Measurements from ENCODE around the gene PAH.

Gene PAH

DNA sequence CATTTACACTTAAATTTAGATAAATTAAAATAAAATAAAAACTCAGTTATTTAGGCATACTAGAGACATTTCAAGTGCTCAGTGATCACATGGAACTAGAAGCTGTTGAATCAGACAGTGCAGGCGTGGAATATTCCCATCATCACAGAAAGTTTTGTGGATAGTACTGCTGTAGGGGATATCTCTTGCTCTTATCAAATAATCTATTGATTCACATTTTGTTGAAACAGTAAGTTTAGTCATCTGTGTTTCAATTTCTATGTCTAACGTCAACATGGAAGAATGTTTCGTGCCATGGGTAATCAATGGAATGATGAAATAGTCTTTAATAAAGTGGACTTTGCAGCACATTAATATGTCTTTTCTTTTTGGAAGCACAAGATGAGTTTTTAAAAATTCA is 108.6 kb downstream of the PAH start (continued):
- TF ChIP-seq PRDM2 (tag by site-specific recombination; IDR thresholded peaks at IDR 0.05; ENCODE audit: borderline replicate concordance) (no peak), ZNF48 (tag by site-specific recombination; IDR thresholded peaks at IDR 0.05) (no peak), ZNF626 (tag by site-specific recombination; IDR thresholded peaks at IDR 0.05) (no peak), FEZF1 (tag by site-specific recombination; IDR thresholded peaks at IDR 0.05) (no peak)

GRCh38 chr12:102806592-102806991 is 110.5 kb downstream of the PAH start:
- no peaks in the 10 kb centered on the region for H3K4me1 ChIP-seq (ENCODE audit: control insufficient read depth, insufficient read depth, low read length)
- no peaks in the 10 kb centered on the region for H3K36me3 ChIP-seq (ENCODE audit: control insufficient read depth in 2 of 2, insufficient read depth in 1 of 2, low read length in 2 of 2)
- POLR2A ChIA-PET, result no interaction called here

More at GRCh38 chr12:102806592-102806991, 110.5 kb downstream of the PAH start:
- Histone ChIP-seq H3K4me3 (ENCODE audit: low read depth, low read length) (no peak overlapping the region), H3K27ac (ENCODE audit: extremely low read depth, low read depth, low read length) (no peak overlapping the region), H3K9me3 (ENCODE audit: control insufficient read depth, insufficient read depth, low read depth, low read length) (no peaks in the 10 kb centered on the region)
- TF ChIP-seq, protein P1, sequence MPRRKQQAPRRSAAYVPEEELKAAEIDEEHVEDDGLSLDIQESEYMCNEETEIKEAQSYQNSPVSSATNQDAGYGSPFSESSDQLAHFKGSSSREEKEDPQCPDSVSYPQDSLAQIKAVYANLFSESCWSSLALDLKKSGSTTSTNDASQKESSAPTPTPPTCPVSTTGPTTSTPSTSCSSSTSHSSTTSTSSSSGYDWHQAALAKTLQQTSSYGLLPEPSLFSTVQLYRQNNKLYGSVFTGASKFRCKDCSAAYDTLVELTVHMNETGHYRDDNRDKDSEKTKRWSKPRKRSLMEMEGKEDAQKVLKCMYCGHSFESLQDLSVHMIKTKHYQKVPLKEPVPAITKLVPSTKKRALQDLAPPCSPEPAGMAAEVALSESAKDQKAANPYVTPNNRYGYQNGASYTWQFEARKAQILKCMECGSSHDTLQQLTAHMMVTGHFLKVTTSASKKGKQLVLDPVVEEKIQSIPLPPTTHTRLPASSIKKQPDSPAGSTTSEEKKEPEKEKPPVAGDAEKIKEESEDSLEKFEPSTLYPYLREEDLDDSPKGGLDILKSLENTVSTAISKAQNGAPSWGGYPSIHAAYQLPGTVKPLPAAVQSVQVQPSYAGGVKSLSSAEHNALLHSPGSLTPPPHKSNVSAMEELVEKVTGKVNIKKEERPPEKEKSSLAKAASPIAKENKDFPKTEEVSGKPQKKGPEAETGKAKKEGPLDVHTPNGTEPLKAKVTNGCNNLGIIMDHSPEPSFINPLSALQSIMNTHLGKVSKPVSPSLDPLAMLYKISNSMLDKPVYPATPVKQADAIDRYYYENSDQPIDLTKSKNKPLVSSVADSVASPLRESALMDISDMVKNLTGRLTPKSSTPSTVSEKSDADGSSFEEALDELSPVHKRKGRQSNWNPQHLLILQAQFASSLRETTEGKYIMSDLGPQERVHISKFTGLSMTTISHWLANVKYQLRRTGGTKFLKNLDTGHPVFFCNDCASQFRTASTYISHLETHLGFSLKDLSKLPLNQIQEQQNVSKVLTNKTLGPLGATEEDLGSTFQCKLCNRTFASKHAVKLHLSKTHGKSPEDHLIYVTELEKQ (tag by site-specific recombination; IDR thresholded peaks at IDR 0.05; ENCODE audit: borderline replicate concordance), result no peak
- TF ChIP-seq, protein P2, sequence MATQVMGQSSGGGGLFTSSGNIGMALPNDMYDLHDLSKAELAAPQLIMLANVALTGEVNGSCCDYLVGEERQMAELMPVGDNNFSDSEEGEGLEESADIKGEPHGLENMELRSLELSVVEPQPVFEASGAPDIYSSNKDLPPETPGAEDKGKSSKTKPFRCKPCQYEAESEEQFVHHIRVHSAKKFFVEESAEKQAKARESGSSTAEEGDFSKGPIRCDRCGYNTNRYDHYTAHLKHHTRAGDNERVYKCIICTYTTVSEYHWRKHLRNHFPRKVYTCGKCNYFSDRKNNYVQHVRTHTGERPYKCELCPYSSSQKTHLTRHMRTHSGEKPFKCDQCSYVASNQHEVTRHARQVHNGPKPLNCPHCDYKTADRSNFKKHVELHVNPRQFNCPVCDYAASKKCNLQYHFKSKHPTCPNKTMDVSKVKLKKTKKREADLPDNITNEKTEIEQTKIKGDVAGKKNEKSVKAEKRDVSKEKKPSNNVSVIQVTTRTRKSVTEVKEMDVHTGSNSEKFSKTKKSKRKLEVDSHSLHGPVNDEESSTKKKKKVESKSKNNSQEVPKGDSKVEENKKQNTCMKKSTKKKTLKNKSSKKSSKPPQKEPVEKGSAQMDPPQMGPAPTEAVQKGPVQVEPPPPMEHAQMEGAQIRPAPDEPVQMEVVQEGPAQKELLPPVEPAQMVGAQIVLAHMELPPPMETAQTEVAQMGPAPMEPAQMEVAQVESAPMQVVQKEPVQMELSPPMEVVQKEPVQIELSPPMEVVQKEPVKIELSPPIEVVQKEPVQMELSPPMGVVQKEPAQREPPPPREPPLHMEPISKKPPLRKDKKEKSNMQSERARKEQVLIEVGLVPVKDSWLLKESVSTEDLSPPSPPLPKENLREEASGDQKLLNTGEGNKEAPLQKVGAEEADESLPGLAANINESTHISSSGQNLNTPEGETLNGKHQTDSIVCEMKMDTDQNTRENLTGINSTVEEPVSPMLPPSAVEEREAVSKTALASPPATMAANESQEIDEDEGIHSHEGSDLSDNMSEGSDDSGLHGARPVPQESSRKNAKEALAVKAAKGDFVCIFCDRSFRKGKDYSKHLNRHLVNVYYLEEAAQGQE (tag by site-specific recombination; IDR thresholded peaks at IDR 0.05), result peak; percentile 76; the same call in 1 of the 2 replicates
- CTCF ChIA-PET, result interaction anchor here (0.6 to 2.0 kb wide), 3 partner anchors 10 to 1355 kb away, joined by 4 to 6 read pairs (median 5); no protein-coding TSS in a partner anchor
